Medulla oblongata (tissue), 1 donor: ENCODE results near the gene PDE8A.
A peak's percentile ranks its signal among the peaks of the same experiment; 100 is the strongest.

Source experiments
- DNase-seq: peaks from one replicate; pipeline ENCODE4 v3.0.0-alpha.2; 2015; ENCODE audit errors: extremely low spot score

Gene PDE8A

GRCh38 chr15:85031086-85031943 lies 49.7 kb downstream of the PDE8A start:
- no peak for DNase-seq

- DNase-seq, result no peak
Measured at GRCh38 chr15:85031944-85032558, 50.4 kb downstream of the PDE8A start.

DNA sequence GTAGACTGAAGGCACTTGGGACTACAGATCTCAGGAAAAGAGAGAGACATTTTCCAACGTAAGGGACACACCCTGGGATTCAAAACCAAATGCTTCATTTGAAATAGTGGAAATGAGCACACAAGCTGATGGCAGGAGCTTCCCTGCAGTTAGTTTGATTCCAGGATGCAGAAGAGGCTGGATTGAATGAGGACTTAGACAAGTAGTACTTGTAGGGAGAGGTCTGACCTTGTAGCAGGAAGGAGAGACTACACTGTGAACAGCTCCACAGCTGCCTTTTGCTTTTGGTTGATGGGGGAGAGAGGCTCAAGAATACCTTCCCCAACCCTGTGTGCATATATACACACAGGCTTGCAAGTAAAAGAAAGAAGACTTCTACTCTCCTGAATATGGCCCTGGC lies 51.5 kb downstream of the PDE8A start:
- no peak for DNase-seq

- no peak for DNase-seq
Measured at GRCh38 chr15:85034276-85034675, 52.6 kb downstream of the PDE8A start.

DNA sequence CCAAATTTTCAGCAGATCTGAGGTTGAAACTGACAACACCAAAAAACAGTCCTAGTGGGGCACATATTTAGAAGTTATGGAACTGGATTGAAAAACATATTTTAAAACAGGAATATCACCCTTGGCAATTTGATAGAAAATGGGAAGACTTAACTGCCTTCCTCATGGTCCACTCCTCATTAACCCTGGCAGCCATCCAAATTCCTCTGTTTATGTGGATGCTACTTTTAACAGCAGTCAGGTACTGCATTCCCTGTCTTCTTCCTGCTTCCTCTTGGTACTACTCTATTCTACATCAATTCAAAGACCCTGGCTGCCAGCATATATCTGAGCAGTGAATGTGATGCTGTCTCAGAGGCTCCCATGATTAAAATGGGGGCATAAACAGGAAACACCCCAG lies 54.3 kb downstream of the PDE8A start:
- DNase-seq, result peak; percentile 35

- DNase-seq, result peak; percentile 60
Measured at GRCh38 chr15:85036716-85037115, 55.1 kb downstream of the PDE8A start.

DNA sequence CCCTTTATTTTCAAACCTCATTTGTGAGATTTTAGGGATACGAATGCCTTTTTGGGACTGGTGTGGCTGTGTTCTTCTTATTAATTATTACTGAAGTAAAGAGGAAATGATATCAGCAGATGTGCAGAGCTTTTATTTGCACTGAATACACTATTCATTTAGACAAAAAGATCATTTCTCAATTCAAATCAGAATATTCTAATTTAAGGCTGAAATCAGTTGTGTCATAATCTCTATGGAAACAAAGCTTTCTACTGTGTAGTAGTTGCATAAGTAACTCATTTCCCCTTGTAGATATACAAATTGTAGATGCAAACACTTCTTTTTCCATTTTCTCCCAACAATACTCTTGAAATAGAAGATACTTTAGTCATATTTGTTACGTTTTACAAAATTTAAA lies 56.0 kb downstream of the PDE8A start:
- DNase-seq, result peak; percentile 38

GRCh38 chr15:85041230-85041629 lies 59.6 kb downstream of the PDE8A start:
- DNase-seq, result peak; percentile 32

DNA sequence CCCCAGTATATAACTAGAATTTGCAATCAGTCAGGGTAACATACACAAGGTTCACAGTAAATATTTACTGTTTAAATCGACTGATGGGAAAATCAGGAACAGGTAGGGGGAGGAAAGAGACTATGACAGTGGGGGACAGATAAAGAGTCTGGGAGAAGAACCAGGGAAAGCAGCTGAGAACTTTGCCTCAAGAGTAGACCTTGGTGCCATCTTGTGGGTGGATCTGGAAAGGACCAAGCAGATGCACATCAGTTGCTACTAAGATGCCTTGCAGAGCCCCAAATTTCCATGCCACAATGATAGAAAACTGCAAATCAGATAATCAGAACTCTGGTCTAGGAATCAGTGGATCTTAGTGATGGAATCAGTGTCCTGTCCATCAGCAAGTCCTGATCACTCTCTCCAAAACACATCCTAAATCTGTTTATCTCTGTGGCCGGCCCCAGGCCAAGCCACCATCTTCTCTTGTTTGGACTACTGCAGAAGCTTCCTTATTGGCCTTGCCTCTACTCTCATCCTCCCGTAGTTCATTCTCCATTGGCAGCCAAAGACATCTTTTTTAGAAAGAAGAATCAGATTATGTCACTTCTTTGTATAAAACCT lies 62.7 kb downstream of the PDE8A start:
- peak; percentile 93 for DNase-seq

DNA sequence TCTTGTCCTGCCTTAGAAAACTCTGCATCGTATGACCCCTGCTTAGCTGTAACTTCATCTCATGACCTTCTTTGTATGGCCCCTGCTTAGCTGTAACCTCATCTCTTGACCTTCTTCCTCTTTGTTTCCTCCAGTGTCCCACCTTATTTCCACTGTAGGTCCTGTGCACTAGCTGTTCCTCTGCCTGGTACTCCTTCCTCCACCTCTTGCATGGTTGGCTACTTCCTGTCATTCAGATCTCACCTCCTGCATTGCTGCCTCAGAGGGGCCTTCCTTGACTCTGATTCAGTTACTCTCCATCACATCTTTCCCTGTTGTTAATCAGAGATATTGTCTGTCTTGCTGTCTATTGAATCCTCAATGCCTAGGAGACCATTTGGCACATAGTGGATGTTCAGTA lies 63.2 kb downstream of the PDE8A start:
- DNase-seq, result peak; percentile 46

GRCh38 chr15:85045615-85046014 lies 64.0 kb downstream of the PDE8A start:
- DNase-seq, result peak; percentile 39

GRCh38 chr15:85047271-85047948 lies 65.8 kb downstream of the PDE8A start:
- DNase-seq, result peak; percentile 88

DNA sequence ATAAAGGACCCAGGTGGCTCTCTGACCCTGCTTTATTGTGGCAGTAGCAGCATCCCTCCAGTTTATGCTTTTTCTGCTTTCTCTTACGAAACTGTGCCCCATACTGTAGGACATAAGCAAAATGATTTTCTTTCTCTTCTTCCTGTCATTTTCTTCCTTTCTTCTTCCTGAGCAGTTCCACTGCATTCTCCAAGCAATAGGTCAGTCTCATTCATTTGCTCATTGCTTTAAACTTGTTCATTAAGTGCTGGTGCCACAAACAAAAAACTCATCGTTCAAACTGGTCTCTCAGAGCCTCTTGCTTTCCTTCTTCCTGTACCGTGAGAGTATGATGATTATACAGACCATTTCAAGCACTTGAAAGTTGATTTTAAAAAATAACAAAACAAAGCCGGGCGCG lies 66.8 kb downstream of the PDE8A start:
- DNase-seq, result peak; percentile 37

- no peak for DNase-seq
Measured at GRCh38 chr15:85049805-85050204, 68.1 kb downstream of the PDE8A start.

- DNase-seq, result no peak
Measured at GRCh38 chr15:85059734-85060133, 78.1 kb downstream of the PDE8A start.

DNA sequence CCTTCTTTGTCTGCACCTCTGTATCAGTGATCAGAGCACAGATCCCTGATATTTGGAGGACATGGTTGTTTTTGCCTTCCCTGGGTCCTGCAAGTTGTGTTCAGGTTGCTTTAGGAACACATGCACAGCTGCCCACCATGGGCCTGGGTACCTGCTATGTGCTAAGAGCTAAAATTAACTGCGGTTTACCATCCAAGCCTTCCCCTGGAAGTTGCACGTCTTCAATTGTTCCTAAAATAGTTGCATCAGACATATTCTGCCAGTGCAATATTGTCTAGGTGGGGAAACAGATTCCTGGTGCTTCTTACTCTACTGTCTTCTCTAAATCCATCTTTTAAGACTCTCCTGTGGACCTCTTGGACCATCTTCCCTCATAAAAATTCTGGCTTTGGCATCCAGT lies 80.9 kb downstream of the PDE8A start:
- no peak for DNase-seq

DNA sequence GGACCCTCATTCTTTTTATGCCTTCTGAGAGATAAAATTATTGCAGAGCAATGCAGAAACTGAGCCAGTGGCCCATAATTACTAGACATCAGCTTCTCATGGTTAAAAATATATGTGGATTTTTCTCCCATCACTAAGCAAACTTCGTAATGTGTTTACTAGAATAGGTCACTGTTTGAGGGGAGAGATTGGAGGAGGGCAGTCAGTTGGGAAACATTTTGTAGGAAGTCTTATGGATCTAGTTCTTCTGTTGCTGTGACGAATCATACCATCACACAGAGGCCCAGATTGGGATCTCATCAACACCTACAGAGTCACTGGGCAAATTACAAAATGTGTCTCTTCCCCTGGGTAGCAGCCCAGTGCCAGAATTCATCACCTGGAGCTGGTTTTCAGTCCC lies 81.4 kb downstream of the PDE8A start:
- DNase-seq, result no peak

- no peak for DNase-seq
Measured at GRCh38 chr15:85063522-85064079, 81.9 kb downstream of the PDE8A start.

GRCh38 chr15:85064710-85065109 lies 83.1 kb downstream of the PDE8A start:
- no peak for DNase-seq

- peak; percentile 50 for DNase-seq
Measured at GRCh38 chr15:85071061-85071460, 89.4 kb downstream of the PDE8A start.

- DNase-seq, result no peak
Measured at GRCh38 chr15:85071504-85071903, 89.8 kb downstream of the PDE8A start.

DNA sequence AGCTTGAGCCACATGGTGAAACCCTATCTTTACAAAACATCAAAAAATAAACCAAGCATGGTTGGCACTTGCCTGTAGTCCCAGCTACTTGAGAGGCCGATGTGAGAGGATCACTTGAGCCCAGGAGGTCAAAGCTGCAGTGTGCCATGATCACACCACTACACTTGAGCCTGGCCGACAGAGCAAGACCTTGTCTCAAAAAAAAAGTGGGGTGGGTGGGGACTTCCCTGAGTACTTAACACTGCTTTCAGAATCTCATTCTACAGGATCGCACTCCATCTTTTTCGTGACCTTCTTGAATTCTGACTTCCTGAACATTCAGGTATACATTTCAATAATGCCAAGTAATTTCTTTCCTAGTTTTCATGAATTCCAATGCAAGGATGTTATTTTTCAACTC lies 91.3 kb downstream of the PDE8A start:
- no peak for DNase-seq
